ENCODE results near the gene PPP2R5B.
A peak's percentile ranks its signal among the peaks of the same experiment; 100 is the strongest.

Gene PPP2R5B

DNA sequence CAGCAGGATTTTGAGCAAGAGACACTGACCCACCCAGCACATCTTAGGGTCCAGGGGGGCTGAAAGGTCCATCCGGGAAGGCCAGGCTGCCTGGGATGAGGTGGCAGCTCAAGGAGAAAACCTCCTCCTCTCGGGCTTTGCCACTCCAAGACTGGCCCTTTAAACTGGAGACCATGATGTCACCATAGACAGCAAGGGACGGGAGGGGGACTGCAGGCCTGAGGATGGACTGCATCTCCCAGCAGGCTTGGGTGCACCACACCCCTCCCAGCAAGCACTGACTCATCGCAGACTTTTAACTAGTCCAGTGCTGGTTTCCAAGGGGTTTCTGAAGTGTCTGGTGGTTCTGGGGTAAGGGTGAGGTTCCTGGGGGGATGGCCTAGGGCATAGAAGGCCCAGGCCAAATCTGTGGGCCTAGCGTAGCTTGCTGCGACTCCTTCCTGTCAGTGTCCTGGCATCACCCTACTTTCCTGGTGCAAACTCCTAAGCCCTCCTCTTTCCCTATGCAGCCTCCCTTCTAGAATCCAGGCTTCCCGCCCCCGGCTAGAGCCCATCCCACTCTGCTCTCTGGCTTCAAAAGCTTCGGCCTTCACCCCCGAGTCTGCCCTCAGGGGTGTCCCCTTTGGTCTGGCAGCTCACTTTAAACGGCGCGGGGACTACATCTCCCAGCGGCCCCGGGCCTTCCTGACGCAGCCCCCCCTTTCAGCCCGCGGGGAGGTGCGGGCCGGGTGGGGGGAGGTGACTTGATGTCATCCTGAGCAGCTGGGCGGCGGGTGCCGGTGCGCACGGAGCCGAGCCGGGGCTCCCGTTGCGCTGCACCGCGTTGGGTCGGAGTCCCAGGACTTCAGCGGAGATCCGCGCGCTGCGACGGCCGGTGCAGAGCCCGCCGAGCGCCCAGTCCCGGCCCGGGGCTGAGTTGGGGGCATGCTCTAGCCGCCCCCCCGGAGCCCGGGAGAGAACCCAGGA is at the start of gene PPP2R5B:
Gene PPP2R5B (plus strand): TSS at position 746 of the 966 bp plus-strand sequence. CDS start 1,046 bp downstream, outside the sequence.
- H3K27ac Mint-ChIP-seq = peak within 1 kb of the TSS; percentile 95

DNA sequence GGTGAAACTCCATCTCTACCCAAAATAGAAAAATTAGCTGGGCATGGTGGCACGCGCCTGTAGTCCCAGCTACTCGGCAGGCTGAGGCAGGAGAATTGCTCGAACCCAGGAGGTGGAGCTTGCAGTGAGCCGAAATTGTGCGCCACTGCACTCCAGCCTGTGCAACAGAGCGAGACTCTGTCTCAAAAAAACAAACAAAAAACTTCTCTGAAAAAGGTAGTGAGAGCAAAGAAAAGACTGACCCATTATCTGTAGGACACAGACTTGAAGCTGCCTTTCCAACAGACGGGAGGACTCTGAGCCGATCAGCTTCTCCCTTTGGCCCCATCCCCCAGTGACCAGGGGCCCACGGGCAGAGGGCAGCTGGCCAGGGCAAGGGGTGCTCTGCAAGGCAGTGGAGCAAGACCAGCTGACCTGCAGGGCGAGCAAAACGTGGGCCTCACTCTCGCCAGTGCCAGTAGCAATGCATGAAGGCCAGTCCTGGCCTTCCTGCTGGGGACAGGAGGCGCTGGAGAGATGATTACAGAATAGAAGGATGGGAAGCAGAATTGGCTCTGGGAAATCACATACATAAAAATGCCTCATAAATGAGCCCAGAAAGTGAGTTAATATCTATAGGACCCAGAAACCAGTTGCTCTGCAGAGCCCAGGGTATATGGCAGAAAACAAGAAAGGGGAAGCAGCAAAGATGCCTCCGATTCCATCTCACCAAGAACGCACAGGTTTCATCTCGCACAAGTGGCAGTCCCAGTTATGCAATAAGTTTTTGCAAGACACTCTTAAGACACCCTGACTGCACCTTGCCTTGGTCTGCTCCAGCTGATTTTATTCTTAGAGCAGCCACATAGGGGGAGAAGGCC is 48.9 kb upstream of the PPP2R5B start:
- Mint-ChIP-seq H3K4me3 (peak overlapping the region; percentile 97), H3K4me1 (ENCODE audit: low read depth) (peaks cover 86% of the 10 kb centered on the region), H3K9me3 (no peaks in the 10 kb centered on the region), H3K27ac (peak overlapping the region; percentile 90), H3K27me3 (no peaks in the 10 kb centered on the region), H3K36me3 (ENCODE audit: low read depth) (peaks cover 58% of the 10 kb centered on the region)

More for the DNA sequence above, at the start of gene PPP2R5B:
- Mint-ChIP-seq H3K36me3 (ENCODE audit: low read depth) (no peaks in the 10 kb centered on the region), H3K9me3 (no peaks in the 10 kb centered on the region), H3K4me1 (ENCODE audit: low read depth) (peaks cover 15% of the 10 kb centered on the region), H3K27me3 (no peaks in the 10 kb centered on the region), H3K4me3 (peak within 1 kb of the TSS; percentile 87)

DNA sequence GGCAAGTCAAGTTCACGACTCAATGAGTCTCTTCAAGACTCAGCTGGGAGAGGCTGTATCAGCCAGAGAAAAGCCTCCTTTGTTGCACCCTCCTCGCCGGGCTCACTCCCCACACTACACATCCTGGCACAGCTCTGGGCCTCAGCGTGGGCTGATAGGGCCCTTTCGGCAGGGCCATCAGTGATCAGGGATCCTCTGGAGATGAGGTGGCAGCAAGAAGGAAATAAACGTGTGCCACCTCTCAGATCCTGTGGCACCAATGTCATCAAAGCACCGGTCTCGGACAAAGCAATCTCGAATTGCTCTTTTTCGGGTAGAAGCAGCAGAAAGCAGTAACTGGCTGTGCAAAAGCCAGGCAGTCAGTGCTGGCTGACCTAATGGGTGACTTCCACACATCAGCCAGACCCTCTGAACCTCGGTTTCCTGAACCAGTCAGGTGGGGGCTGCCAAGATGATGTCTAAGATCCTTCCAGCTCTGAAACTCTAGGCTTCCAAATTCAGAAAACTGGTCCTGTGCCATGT is 48.2 kb upstream of the PPP2R5B start:
- peak overlapping the region; percentile 97 for H3K4me3 Mint-ChIP-seq
- H3K27ac Mint-ChIP-seq = peak overlapping the region; percentile 90
- peaks cover 55% of the 10 kb centered on the region for H3K36me3 Mint-ChIP-seq (ENCODE audit: low read depth)
- peaks cover 86% of the 10 kb centered on the region for H3K4me1 Mint-ChIP-seq (ENCODE audit: low read depth)
- H3K9me3 Mint-ChIP-seq = no peaks in the 10 kb centered on the region
- no peaks in the 10 kb centered on the region for H3K27me3 Mint-ChIP-seq

DNA sequence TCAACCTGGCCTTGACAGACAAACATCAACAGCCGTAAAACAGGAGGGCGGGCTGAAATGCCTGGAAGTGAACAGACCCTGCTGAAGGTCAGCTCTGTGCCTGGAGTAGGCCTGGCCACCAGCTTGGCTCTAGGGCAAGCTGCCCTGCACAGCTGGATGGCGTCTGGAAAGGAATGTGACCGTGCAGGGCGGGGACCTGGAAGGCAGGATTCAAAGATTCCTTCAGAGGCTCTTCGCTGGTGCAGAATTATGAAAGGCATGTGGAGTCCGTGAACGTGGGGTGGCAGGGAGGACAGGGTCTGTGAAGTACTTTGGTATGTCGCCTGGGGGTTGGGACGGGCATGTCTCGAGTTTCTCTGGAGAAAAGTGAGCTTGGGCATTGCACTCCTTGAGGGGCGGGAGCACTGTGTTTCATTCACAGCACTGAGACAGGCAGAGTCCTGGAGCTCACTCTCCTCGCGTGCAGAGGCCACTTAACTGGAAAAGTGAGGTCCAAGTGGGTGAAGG is 47.6 kb upstream of the PPP2R5B start:
- H3K4me3 Mint-ChIP-seq = peak overlapping the region; percentile 97
- H3K9me3 Mint-ChIP-seq = no peaks in the 10 kb centered on the region
- no peaks in the 10 kb centered on the region for H3K27me3 Mint-ChIP-seq
- peaks cover 49% of the 10 kb centered on the region for H3K36me3 Mint-ChIP-seq (ENCODE audit: low read depth)
- H3K4me1 Mint-ChIP-seq (ENCODE audit: low read depth) = peaks cover 84% of the 10 kb centered on the region
- peak overlapping the region; percentile 90 for H3K27ac Mint-ChIP-seq

- H3K36me3 Mint-ChIP-seq (ENCODE audit: low read depth) = peaks cover 45% of the 10 kb centered on the region
Measured at GRCh38 chr11:64877390-64878222, 46.9 kb upstream of the PPP2R5B start.

GRCh38 chr11:64878223-64878493 is 46.3 kb upstream of the PPP2R5B start:
- Mint-ChIP-seq H3K4me1 (ENCODE audit: low read depth) (peaks cover 73% of the 10 kb centered on the region), H3K27ac (peak overlapping the region; percentile 92), H3K4me3 (peak overlapping the region; percentile 97), H3K27me3 (no peaks in the 10 kb centered on the region), H3K9me3 (no peaks in the 10 kb centered on the region), H3K36me3 (ENCODE audit: low read depth) (peaks cover 39% of the 10 kb centered on the region)

More at GRCh38 chr11:64877390-64878222, 46.9 kb upstream of the PPP2R5B start:
- H3K27me3 Mint-ChIP-seq = no peaks in the 10 kb centered on the region
- H3K4me1 Mint-ChIP-seq (ENCODE audit: low read depth) = peaks cover 79% of the 10 kb centered on the region
- H3K9me3 Mint-ChIP-seq = no peaks in the 10 kb centered on the region
- peak overlapping the region; percentile 97 for H3K4me3 Mint-ChIP-seq
- H3K27ac Mint-ChIP-seq = peak overlapping the region; percentile 92

GRCh38 chr11:64878494-64879243 is 45.8 kb upstream of the PPP2R5B start, which contains the start of gene EHD1:
EHD1 (minus strand) TSS chr11:64878621; CDS start chr11:64878464, 157 bp downstream.
- Mint-ChIP-seq H3K27me3 (no peaks in the 10 kb centered on the region), H3K36me3 (ENCODE audit: low read depth) (peaks cover 34% of the 10 kb centered on the region), H3K9me3 (no peaks in the 10 kb centered on the region), H3K27ac (peak within 1 kb of the TSS; percentile 97), H3K4me1 (ENCODE audit: low read depth) (peaks cover 68% of the 10 kb centered on the region), H3K4me3 (peak within 1 kb of the TSS; percentile 97)

DNA sequence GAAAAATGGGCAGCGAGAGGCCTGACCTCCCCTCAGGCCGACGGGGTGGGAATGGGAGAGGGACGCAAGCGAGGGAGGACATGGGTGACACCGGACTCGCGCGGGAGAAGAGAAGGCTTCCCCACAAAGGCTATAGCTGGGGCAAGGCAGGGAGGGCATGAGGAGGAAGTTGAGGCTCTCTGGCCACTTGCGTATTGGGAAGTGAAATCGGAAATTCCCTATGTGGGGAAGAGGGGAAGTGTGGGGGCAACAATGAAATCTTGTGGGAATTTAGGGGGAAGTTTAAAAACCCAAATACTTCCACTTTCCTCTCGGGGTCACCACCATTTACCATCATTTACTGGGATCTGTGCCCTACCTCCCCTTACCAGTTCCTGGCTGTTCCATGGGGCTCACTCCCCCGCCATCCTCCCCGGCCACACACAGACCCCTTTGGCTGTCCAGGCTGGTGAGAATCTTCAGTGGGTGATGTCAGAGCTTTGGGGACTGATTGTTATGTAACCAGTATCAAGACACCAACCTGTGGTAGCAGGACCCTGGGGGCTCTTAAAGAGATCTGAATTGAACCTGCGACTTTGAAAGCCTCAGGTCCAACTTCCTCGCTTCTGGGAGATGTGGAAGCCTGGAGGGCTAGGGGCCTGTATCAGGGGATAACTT is 45.1 kb upstream of the PPP2R5B start:
- Mint-ChIP-seq H3K27me3 (no peaks in the 10 kb centered on the region), H3K4me1 (ENCODE audit: low read depth) (peaks cover 61% of the 10 kb centered on the region), H3K27ac (peak overlapping the region; percentile 97), H3K36me3 (ENCODE audit: low read depth) (peaks cover 31% of the 10 kb centered on the region), H3K9me3 (no peaks in the 10 kb centered on the region), H3K4me3 (peak overlapping the region; percentile 97)

DNA sequence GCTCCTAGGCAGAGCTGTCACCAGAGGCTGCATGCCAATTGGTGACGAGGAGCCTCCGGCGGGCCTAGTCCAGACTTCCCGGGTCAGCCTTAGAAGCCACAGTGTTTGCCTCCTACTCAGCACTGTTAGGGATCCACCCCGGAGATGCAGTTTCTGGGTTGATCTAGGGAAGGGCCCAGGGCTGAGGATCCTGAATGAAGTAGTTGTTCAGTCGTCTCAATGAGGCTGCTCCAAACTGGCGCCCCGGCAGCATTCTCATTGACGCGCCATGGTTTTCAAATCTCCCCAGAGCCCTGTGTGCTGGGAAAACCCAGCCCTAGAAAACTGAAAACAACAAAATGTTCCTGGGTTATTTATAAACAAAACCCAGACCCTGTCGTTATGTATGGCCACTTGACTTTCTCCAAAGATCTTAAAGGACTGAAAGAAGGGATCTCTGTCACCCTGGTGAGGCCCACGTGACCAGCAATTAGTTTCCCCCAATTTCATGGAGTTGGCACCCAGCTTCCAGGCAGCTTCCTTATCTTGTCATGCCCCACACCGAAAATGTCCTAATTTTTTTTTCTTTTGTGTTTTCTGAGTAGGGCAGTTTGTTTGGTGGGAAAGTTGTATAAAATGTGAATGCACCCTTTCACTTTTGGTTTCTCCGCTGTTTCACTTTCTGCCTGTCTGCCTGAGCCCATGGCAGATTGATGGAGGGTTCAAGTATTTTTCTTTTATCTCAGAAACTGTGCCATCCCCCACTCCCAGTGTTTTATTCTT is 44.1 kb upstream of the PPP2R5B start:
- no peaks in the 10 kb centered on the region for H3K9me3 Mint-ChIP-seq
- peaks cover 57% of the 10 kb centered on the region for H3K4me1 Mint-ChIP-seq (ENCODE audit: low read depth)
- H3K36me3 Mint-ChIP-seq (ENCODE audit: low read depth) = peaks cover 21% of the 10 kb centered on the region
- peak overlapping the region; percentile 75 for H3K4me3 Mint-ChIP-seq
- no peaks in the 10 kb centered on the region for H3K27me3 Mint-ChIP-seq
- H3K27ac Mint-ChIP-seq = peak overlapping the region; percentile 97

DNA sequence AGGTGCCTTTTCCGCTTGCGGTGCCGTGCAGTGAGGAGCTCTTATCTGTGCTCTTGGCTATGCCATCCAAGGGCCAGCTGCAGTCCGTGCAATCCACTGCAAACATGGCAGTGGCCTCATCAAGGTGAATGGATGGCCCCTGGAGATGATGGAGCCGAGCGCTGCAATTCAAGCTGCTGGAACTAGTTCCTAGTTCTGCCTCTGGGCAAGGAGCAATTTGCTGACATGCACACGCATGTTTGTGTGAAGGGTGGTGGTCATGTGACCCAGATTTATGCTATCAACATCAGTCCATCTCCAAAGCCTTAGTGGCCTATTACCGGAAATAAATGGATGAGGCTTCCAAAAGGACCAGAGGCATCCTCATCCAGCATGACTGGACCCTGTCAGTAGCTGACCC is 43.0 kb upstream of the PPP2R5B start:
- Mint-ChIP-seq H3K27me3 (no peaks in the 10 kb centered on the region), H3K4me3 (no peak overlapping the region), H3K27ac (peak overlapping the region; percentile 97), H3K4me1 (ENCODE audit: low read depth) (peaks cover 55% of the 10 kb centered on the region), H3K9me3 (no peaks in the 10 kb centered on the region), H3K36me3 (ENCODE audit: low read depth) (peaks cover 10% of the 10 kb centered on the region)

DNA sequence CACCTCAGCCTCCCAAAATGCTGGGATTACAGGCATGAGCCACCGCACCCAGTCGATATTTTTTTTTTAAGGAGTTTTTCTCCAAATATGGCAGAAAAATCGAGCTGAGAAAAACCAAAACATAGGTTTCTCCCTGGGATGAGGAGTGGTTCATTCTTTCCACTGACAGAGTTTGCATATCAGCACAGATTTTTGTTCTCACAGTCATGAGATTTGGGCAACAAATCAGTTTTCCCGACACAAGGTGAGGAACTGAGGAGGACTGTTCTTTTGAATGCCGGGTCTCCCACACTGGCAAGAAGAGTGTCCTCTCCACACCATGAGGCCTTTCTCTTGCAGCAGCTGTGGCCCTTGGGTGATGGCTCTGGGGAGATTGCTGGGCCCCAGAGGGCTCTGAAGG is 42.2 kb upstream of the PPP2R5B start:
- H3K9me3 Mint-ChIP-seq = no peaks in the 10 kb centered on the region
- no peak overlapping the region for H3K27ac Mint-ChIP-seq
- H3K27me3 Mint-ChIP-seq = no peaks in the 10 kb centered on the region
- H3K4me3 Mint-ChIP-seq = no peak overlapping the region
- peaks cover 48% of the 10 kb centered on the region for H3K4me1 Mint-ChIP-seq (ENCODE audit: low read depth)
- peaks cover 4% of the 10 kb centered on the region for H3K36me3 Mint-ChIP-seq (ENCODE audit: low read depth)

DNA sequence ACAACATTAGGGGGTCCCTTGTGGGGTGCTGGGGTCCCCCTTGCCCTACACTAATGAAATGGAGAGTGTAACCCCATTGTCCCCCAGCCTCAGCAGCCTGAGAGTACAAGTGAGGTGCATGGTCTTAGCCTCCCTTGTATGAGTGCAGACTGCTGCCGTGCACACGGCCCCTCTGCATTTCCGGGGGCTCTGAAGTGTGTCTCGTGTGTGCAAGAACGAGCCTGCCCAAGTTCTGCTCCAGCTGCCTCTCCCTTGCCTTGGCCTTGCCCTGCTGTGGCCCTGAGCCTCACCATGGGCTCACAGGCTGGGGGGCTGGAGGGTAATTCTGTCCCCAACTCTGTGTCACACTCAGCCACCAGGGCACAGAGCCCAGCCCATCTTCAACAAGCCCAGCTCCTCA is 40.9 kb upstream of the PPP2R5B start:
- no peak overlapping the region for H3K4me3 Mint-ChIP-seq
- no peak overlapping the region for H3K27ac Mint-ChIP-seq
- H3K4me1 Mint-ChIP-seq (ENCODE audit: low read depth) = peaks cover 54% of the 10 kb centered on the region
- H3K9me3 Mint-ChIP-seq = no peaks in the 10 kb centered on the region
- no peaks in the 10 kb centered on the region for H3K27me3 Mint-ChIP-seq
- no peaks in the 10 kb centered on the region for H3K36me3 Mint-ChIP-seq (ENCODE audit: low read depth)

Data from stimulated activated naive CD8-positive, alpha-beta T cell treated with anti-CD3 and anti-CD28 coated beads, Interleukin-15, Interleukin-2, amounts not matched to agents 100 ng/mL and 50 ng/mL, for 24 hours (primary cell).